HL-60/S4 treated with phorbol 12-myristate 13-acetate at 8.2 ng/mL for 4 days and 3 days (cell line): ENCODE measurements around the gene HTT.

ENCODE experiments used
- in situ Hi-C: fragments of 300-500 bp; cut with MboI; formaldehyde crosslinking; loops from 2 replicates; pipeline ENCODE4 v1.15.0; 2022; ENCODE audit warnings: low sequenced_read_pairs

HTT gene

DNA sequence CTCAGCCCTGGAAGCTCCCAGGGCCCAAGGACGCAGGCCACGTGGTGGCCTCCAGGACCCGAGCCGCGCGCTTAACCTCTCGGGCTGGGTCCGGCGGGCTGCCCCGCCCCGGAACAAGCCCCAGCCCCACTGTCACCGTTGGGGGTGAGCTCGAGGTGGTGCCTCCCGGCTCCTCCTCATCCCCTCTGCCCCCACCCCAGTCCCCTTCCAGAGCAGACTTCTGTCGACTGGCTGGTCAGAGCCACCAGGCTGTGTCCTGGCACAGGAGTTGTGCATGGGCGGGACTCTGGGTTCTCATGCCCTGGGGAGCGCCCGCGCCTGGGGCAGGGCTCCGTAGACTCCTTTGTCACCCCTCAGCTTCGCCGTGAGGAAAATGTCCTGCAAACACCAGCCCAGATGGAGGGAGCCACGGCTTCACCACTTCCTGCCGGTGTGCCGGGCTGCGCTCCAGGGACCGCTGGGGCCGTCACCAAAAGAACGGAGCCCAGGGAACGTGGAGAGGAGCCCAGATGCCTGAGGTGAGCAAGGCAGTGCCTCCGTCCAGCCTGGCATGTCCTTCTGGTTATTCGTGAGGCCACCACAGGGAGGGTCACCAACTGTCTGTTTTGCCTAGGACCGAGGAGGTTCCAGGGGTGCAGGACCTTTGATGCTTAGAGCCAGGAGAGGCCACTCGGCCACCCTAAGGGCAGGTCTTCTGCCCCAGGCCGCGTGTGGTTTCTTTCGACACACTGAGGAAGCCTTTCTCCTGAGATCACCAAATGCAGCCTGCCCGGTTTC lies 211.3 kb downstream of the HTT start:
- in situ Hi-C loops = no loop called here

DNA sequence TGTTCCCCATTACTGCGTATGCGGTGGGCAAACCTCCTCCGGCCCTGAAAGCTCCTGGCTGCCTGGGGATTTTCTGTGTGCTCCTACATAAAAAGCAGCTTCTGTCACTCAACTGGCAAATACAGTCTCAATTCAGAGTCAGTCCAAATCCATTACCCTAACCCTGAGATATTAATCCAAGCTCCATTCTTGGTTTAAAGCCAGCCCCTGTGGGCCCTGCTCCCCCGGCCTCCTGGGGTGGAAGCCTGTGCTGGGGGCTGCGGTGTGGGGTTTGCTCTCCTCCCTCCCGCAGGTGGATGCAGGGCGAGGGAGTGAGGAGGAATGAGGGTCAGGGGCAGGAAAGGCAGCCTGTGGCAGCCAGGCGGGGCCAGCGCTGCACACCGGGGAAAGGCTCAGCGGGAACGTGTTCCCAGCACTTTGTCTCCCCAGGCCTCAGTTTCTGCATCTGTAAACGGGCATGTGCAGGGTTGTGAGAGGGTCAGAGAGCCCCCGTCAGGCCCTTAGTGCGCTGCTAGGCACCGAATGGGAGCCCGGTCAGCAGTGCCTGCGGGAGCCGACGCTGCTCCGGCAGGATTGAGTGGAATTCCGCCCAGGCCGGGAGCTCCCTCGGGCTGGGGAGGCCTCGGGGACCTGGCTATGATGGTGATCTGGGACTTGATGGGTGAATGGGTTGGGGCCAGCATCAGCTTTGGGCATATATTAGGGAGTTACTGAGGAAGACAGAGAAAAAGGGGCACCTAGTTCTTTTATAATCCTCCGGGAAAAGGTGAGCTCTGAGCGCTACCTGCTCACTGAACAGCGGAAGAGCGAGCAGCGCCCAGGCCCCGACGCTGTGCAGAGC lies 212.1 kb downstream of the HTT start:
- in situ Hi-C loops = no loop called here

DNA sequence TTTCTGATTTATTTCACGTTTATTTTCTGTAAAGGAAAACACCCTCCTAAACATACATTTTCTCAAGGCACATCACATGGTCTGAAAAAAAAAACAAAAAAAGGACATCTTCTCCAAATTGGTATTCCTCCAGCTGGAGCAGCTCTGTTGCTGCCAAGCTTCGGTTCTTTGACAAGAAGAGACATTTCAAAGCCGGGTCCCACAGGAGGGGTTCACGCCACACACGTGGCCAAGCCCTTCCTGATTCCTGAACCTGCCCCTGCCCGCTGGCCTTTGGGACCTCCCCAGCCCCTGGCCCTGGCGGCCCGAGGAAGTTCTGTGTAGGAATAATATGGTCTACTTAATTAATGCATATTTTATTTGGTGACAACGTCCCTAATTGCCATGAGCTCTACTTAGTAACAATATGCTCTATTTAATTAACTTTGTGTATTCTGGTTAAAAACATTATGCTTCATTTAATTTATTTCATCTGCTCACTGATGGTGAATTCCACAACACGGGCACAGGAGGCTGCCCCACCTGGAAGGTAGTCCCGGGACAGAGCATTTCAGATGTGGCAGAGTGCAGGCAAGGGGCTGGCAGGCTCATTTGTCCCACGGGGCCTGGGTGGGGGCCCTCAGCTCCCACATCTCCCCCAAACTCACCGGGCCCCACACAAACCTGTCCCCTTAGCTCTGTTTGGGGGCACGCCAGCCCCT lies 212.9 kb downstream of the HTT start:
- in situ Hi-C loops = no loop called here

DNA sequence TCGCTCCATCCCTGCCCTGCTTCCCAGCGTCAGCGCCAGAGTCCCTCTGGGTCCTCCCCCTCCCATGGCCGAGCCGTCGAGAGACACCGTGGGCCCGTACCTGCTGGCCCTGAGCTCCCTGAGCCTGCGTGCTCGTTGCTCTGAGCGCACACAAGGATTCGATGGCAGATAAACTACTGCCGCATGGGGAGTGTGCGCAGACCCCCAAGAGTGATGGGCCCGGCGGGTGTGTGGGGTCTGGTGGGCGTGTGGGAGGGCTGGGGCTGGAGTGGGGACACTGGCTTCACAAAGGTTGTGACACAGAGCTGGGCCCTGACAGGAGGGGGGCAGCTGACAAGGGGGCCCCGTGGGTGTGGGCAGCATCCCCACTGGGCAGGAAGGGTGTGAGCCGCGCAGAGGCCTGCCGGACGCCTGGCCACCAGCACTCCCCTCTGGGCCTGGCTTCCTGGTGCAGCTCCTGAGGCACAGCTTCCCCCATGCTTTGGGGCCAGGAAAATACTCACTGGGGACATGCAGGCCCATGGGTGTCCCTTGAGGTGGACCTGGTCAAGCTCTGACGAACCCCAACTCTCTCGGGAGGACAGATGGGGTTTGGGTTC lies 213.6 kb downstream of the HTT start:
- in situ Hi-C loops = no loop called here

DNA sequence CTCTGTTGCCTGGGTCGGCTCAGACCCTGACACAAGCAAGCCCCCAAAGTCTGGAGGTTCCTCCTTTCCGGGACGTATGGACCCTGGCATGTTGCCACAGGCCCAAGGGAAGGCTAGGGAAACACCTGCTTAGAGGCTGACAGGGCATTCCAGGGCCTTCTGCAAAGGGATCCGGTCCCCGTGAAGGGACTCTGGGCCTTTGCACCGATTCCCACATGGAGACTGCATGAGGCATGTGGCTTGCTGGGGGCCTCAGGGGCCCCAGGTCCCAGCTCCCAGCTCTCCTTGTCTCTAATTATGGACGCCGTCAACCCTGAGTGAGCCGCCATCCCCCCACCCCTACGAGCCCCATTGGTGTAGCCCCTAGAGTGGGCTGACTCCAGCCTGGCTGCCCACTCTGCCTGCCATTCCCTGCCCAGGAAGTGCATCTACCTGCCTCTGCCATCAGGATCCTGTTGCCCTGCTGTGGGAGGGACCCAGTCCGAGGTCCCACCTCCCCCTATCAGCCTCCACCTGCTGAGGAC lies 214.2 kb downstream of the HTT start:
- in situ Hi-C loops = no loop called here

DNA sequence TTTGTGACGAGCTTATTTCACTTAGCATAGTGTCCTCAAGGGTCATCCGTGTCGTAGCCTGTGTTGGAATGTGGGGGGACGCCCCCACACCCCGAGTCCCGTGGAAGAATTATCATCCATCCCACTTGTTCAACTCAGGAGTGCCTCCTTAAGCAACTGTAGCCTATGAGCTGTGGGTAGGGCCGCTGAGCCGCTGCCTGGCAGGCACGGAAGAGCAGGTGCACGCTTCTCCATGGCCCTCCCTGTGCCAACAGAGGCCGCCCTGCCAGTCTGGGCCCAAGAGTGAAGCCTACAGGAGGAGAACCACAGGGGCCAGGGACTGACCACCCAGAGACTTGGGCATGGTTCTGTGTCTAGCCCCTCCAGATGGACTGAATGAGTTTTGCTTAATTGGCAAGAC lies 216.0 kb downstream of the HTT start:
- in situ Hi-C loops = no loop called here

DNA sequence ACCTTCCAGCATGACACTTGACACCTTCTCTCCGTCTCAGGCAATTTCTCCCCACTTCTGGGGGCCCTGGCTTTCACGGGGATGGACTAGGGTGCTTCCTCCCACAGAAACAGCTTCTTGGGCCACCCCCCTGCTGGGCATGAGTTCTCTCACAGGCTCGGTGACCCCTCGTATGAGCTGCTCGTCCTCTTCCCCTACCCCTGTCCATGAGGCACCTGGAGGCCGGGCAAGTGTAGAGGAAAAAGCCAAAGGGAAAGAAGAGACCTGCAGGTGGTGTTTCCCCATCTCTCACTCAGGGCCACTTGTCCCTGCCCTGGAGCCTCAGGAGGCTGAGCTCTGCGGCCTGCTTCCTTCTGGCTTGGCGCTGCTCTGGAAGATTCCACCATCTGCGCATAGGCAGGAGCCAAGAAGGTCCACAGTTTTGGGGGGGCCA lies 216.4 kb downstream of the HTT start:
- in situ Hi-C loops = no loop called here

DNA sequence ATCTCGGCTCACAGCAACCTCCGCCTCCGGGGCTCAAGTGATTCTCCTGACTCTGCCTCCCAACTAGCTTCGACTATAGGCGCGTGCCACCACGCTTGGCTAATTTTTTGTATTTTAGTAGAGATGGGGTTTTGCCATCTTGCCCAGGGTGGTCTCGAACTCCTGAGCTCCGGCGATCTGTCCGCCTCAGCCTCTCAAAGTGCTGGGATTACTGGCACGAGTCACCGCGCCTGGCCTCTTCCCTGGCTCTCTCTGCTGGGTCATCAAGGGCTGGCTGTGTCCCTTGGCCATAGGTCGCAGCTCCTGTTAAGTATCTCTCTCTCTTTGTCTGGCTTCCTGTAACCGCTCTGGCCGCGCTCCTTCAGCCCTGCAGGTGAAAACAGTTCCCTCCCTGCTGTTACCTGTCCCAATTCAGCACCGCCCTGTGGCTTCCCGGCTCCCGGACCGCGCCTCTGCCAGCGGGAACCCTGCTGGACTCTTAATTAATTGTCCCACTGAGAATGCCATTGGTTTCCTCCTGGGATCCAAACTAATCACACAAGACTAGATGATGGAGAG lies 217.0 kb downstream of the HTT start:
- in situ Hi-C loops = no loop called here

DNA sequence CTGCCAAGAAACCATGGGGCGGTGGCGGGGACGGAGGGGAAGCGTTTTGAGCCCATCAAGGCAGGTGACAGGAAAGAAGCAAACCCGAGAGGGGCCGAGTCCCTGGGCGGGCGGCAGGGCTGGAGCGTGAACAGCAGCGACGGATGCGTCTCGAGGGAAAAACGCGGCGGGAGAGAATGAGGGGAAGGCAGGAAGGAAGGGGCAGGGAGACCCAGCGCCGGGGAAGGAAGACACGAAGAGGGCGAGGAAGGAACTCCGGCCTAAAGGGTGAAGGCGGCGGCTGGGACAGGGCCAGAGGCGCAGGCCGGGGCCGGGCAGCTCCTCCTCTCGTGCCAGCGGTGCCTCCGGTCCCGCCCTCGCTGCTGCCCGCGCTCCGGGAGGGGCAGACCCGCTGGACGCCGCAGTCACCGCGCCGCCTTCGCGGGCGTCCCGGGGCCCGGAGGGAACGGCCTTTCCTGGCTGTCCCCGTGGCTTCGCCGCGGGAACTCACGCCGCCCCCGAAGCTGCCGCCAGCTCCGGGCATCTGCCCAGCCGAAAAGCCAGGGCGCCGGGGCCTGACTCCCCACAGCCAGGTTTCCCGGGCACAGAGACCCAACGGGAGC lies 217.6 kb downstream of the HTT start:
- in situ Hi-C loops = no loop called here

DNA sequence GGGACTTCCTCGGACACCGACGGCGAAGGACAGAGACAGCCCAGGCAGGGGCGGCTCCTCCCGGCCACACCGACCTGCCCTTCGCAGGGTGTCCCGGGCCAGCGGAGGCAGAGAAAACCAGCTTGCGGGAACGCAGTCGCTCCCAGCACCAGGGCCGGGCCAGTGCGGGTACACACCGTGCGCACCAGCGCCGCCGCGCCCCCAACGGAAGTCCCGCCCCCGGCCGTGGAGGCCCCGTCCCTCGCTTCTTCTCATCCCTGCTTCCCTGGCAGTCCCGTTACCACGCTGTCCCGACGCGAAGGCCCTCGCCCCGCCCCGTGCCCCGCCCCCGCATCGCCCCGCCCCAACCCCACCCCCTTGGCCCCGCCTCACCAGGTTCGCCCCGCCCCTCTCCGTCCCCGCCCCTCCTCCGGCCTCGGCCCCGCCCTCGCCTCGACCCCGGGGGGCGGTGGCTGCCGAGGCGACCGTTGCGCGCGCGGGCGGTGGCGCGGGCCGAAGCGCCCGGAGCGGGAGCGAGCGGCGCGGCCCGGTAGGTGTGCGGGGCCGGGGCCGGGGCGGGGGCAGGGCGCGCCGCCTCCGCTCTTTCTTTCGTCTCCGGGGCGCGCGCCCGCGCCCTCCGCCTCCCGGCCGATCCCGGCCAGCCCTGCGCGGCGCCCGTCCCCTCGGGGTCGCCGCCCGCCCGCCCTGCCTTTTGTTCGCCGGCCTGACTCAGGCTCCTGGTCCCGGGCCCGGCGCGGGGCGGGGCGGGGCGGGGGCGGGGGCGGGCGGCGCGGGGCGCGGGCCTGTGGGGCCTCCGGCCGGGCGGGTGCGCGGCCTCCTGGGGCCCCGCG lies 218.3 kb downstream of the HTT start, which contains the start of gene RGS12:
Gene RGS12 (plus strand): TSS at position 451 of the 830 bp plus-strand sequence. CDS start 23,150 bp downstream, outside the sequence.
- in situ Hi-C loops = no loop called here
